Suprapubic skin (tissue), 4 donors: ENCODE results near the gene ABCA4. TPM values are rescaled to one million over a fixed set of nuclear protein-coding genes. Genes with fewer than 3 reads are reported as not detected.

ENCODE experiments used
- DNase-seq, 2 donors: peaks; one replicate each; pipeline ENCODE4 v3.0.0-alpha.2; 2019; ENCODE audit warnings: low spot score in 2 of 2
- H3K27ac ChIP-seq: fragments of 200-600 bp; sonication (generic); one replicate; pipeline ENCODE4 v1.5.1; 2019
- H3K27me3 ChIP-seq: fragments of 200-600 bp; sonication (generic); one replicate; pipeline ENCODE4 v1.5.1; 2019
- H3K36me3 ChIP-seq: fragments of 200-600 bp; sonication (generic); one replicate; pipeline ENCODE4 v1.5.1; 2019
- H3K4me1 ChIP-seq: fragments of 200-600 bp; sonication (generic); one replicate; pipeline ENCODE4 v1.5.1; 2019
- H3K4me3 ChIP-seq: fragments of 200-600 bp; sonication (generic); one replicate; pipeline ENCODE4 v1.5.1; 2019; ENCODE audit warnings: mild to moderate bottlenecking
- H3K9me3 ChIP-seq: fragments of 200-600 bp; sonication (generic); one replicate; pipeline ENCODE4 v1.5.1; 2019
- EP300 ChIP-seq: sonication (generic); formaldehyde crosslinking; IDR thresholded peaks from one replicate; pipeline ENCODE4 v1.6.1; 2017; ENCODE audit warnings: antibody characterized with exemption
- POLR2A ChIP-seq, 2 donors: fragments of 450-650 bp; IDR thresholded peaks; one replicate each; pipeline ENCODE4 v1.6.1; 2017; ENCODE audit warnings: antibody characterized with exemption in 2 of 2, mild to moderate bottlenecking in 2 of 2, moderate library complexity in 2 of 2
- POLR2AphosphoS5 ChIP-seq, 3 donors: sonication (generic); formaldehyde crosslinking; IDR thresholded peaks; one replicate each; pipeline ENCODE4 v1.6.1; 2017; ENCODE audit warnings: antibody characterized with exemption in 3 of 3
- WGBS: methylation state at CpG from one replicate; pipeline ENCODE4 v1.1.5; 2018; 5-methylcytosine and 5-hydroxymethylcytosine counted together
- total RNA-seq, 4 donors: library from RNA; depleted of rRNA; stranded (reverse); fragments of >200 nt; gene quantifications; one replicate each; pipeline ENCODE4 v1.1.0, GENCODE V29; 2016
- TF ChIP-seq, protein P1 (sequence below), 2 donors: fragments of 200-600 bp in 1 of 2; fragments of 450-650 bp in 1 of 2; sonication (generic) in 1 of 2; IDR thresholded peaks; one replicate each; pipeline ENCODE4 v1.5.1; 2016 to 2019; ENCODE audit warnings: antibody characterized with exemption in 2 of 2, mild to moderate bottlenecking in 1 of 2, moderate library complexity in 1 of 2

Gene ABCA4
- total RNA-seq, 4 donors from 2014 or later: 2.8 to 6.8 (median 4.3) TPM

DNA sequence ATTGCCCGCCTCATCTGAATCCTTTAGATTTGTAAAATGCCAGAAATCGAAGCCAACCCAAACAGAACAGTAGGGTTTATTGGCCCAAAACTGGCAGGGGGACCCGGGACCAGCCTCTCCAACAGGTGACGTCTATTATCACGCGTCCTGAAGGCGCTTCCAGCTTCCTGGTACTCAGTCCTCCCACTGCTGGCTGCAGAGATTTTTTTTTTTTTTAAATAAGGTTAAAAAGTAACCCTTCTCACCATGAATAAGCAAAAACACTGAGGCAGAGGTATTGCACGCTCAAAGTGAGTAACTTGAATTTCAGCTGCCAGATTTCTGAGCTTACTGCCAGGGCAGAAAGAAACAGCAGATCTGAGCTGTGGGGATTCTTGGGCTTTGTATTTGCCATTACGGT is 157.4 kb downstream of the ABCA4 start:
- Histone ChIP-seq H3K27ac (no peak overlapping the region), H3K27me3 (no peaks in the 10 kb centered on the region), H3K36me3 (no peaks in the 10 kb centered on the region), H3K9me3 (no peaks in the 10 kb centered on the region), H3K4me1 (peaks cover 28% of the 10 kb centered on the region), H3K4me3 (no peak overlapping the region)
- no peak for TF ChIP-seq EP300
- no peak for TF ChIP-seq POLR2AphosphoS5 (IDR thresholded peaks at IDR 0.05)
- TF ChIP-seq, protein P1, sequence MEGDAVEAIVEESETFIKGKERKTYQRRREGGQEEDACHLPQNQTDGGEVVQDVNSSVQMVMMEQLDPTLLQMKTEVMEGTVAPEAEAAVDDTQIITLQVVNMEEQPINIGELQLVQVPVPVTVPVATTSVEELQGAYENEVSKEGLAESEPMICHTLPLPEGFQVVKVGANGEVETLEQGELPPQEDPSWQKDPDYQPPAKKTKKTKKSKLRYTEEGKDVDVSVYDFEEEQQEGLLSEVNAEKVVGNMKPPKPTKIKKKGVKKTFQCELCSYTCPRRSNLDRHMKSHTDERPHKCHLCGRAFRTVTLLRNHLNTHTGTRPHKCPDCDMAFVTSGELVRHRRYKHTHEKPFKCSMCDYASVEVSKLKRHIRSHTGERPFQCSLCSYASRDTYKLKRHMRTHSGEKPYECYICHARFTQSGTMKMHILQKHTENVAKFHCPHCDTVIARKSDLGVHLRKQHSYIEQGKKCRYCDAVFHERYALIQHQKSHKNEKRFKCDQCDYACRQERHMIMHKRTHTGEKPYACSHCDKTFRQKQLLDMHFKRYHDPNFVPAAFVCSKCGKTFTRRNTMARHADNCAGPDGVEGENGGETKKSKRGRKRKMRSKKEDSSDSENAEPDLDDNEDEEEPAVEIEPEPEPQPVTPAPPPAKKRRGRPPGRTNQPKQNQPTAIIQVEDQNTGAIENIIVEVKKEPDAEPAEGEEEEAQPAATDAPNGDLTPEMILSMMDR (IDR thresholded peaks at IDR 0.05): no peak
- TF ChIP-seq POLR2A (IDR thresholded peaks at IDR 0.05): no peak
- 78% methylated on average over 9 of the region's 9 CpGs for WGBS
- DNase-seq: no peak

DNA sequence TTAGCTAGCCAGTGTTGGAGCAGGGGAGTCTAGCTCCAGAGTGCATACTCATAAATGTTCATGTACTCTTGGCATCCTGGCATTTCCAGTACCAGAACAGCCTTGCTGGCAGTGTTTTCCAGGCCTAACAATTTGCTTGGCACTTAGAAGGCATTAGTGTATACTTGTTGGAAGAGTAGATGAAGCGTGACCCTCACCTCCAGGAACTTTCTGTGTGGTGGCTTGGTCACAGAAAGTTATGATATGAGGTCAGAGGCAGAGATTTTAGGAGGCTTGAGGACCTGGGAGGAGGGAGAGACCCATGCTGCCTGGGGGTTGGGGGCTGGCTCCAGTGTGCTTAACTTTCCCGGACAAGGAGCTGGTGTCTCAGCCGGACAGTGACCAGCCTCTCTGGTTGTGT is 159.0 kb downstream of the ABCA4 start:
- no peak for TF ChIP-seq EP300
- no peak for TF ChIP-seq POLR2A (IDR thresholded peaks at IDR 0.05)
- TF ChIP-seq, protein P1 (IDR thresholded peaks at IDR 0.05): no peak
- no peak for TF ChIP-seq POLR2AphosphoS5 (IDR thresholded peaks at IDR 0.05)
- H3K27me3 ChIP-seq: no peaks in the 10 kb centered on the region
- no peaks in the 10 kb centered on the region for H3K36me3 ChIP-seq
- H3K4me3 ChIP-seq: no peak overlapping the region
- H3K9me3 ChIP-seq: no peaks in the 10 kb centered on the region
- DNase-seq: no peak
- peaks cover 28% of the 10 kb centered on the region for H3K4me1 ChIP-seq
- H3K27ac ChIP-seq: no peak overlapping the region
- WGBS: 94% methylated on average over 3 of the region's 3 CpGs

DNA sequence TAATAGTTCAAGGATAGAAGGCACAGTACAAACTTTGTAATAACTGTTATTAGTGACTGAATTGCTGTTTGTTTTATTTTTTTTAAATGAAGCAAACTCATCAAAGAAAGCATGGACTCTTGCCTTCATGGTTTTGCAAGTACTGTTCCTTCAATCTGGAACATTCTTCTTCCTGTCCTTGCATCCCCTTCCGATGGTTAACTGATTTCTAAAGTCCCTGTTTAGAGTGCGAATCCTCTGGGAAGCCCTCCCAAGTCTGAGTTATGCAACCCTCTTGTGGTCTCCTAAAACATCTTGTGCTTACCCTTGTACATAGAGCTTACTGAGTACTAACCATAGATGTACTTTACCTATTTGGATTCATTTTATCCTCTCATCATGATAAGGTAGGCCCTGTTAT is 159.5 kb downstream of the ABCA4 start:
- Histone ChIP-seq H3K27me3 (no peaks in the 10 kb centered on the region), H3K4me1 (peaks cover 28% of the 10 kb centered on the region), H3K9me3 (peaks cover 2% of the 10 kb centered on the region), H3K27ac (no peak overlapping the region), H3K36me3 (no peaks in the 10 kb centered on the region), H3K4me3 (no peak overlapping the region)
- TF ChIP-seq, protein P1 (IDR thresholded peaks at IDR 0.05): no peak
- TF ChIP-seq EP300 (no peak), POLR2AphosphoS5 (IDR thresholded peaks at IDR 0.05) (no peak), POLR2A (IDR thresholded peaks at IDR 0.05) (no peak)
- DNase-seq: no peak
- 84% methylated on average over 2 of the region's 2 CpGs for WGBS

DNA sequence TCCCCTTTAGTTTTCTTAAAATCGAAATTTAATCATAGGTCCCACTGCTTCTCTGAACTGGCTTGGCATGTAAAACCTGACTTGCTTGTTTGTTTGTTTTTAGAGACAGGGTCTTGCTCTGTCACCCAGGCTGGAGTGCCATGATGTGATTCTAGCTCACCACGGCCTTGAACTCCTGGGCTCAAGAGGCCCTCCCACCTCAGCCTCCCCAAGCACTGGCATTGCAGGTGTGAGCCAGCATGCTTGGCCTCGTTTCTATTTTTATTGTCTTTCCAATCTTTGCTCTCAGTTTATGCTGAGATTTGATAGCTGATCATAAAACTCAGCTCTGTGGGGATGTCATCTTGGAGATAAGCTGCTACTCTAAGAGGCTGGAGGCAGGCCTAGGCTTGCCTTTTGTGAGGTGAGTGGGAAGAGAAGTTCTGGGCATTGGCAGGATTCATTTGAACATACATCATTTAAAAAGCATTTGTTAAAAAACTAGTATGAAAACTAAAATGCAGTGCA is 160.3 kb downstream of the ABCA4 start:
- no peak for TF ChIP-seq POLR2AphosphoS5 (IDR thresholded peaks at IDR 0.05)
- WGBS: 35% methylated on average over 3 of the region's 3 CpGs
- no peak for DNase-seq
- Histone ChIP-seq H3K4me1 (peaks cover 25% of the 10 kb centered on the region), H3K27ac (no peak overlapping the region), H3K4me3 (no peak overlapping the region), H3K36me3 (no peaks in the 10 kb centered on the region), H3K9me3 (peaks cover 7% of the 10 kb centered on the region), H3K27me3 (no peaks in the 10 kb centered on the region)

DNA sequence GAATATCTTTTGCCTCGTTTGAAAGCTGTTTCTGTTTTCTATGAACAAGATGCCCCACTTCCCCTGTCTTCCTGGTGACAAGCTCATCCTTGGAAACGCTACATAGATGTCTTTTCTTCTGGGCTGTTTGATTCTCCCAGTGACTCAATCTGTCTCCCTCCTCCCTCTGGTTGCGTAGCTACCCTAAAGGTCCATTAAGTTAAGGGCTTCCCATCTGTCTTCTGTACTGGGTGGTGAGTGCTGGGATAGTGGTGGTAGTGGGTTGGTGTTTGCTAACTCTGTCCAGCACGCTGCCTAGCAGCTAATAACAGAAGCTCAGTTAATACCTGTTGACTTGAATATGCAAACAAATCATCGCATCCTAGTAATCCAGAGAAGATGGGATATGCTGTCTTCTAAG is 161.5 kb downstream of the ABCA4 start:
- Histone ChIP-seq H3K9me3 (peaks cover 11% of the 10 kb centered on the region), H3K27ac (no peak overlapping the region), H3K4me3 (no peak overlapping the region), H3K4me1 (peaks cover 17% of the 10 kb centered on the region), H3K27me3 (no peaks in the 10 kb centered on the region), H3K36me3 (no peaks in the 10 kb centered on the region)
- 74% methylated on average over 5 of the region's 5 CpGs for WGBS
- TF ChIP-seq, protein P1 (IDR thresholded peaks at IDR 0.05): no peak
- no peak for TF ChIP-seq POLR2A (IDR thresholded peaks at IDR 0.05)
- no peak for TF ChIP-seq POLR2AphosphoS5 (IDR thresholded peaks at IDR 0.05)
- no peak for TF ChIP-seq EP300
- no peak for DNase-seq

DNA sequence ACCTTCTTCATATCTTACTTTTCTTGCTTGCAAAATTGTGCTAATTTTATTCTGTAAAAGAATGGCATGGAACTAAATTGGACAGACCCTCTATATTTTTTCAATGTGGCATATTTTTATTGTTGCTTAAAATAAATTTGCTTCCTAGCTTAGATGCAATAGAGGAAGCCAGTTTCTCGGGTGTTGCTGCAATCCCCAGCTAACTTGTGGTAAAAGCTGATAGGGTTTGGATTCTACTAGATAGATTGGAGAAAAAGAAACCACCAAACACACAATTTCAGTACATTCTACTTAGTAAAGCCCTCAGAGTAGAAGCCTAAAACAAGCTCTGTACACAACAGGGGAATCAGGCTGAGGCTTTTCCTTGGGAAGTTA is 162.2 kb downstream of the ABCA4 start:
- no peaks in the 10 kb centered on the region for H3K27me3 ChIP-seq
- no peak overlapping the region for H3K4me3 ChIP-seq
- peaks cover 17% of the 10 kb centered on the region for H3K4me1 ChIP-seq
- peaks cover 11% of the 10 kb centered on the region for H3K9me3 ChIP-seq
- TF ChIP-seq POLR2AphosphoS5 (IDR thresholded peaks at IDR 0.05) (no peak), EP300 (no peak)
- TF ChIP-seq, protein P1 (IDR thresholded peaks at IDR 0.05): no peak
- H3K27ac ChIP-seq: no peak overlapping the region
- DNase-seq: no peak
- 40% methylated on average over 1 of the region's 1 CpG for WGBS
- no peaks in the 10 kb centered on the region for H3K36me3 ChIP-seq
